Psoas muscle (tissue), 8 donors: Measurements from ENCODE around the gene VCP. TPM values are rescaled to one million over a fixed set of nuclear protein-coding genes. Genes with fewer than 3 reads are reported as not detected.

Experiments used
- ATAC-seq, 4 donors: fragments of 200-7000 bp; cut with Tn5 transposase; one replicate each; pipeline ENCODE4 v1.9.1; 2020; ENCODE audit warnings: moderate library complexity in 3 of 4, mild to moderate bottlenecking in 2 of 4
- DNase-seq, 2 donors: peaks; one replicate each; pipeline ENCODE4 v3.0.0-alpha.2; 2020
- H3K27ac ChIP-seq: fragments of 200-600 bp; one replicate; pipeline ENCODE4 v1.8.0; 2022
- H3K27me3 ChIP-seq, 3 donors: fragments of 200-600 bp in 1 of 3; one replicate each; pipeline versions ENCODE4 v1.6.1 to v1.8.0; 2013 to 2022; ENCODE audit warnings: low read length in 2 of 3, mild to moderate bottlenecking in 2 of 3, moderate library complexity in 1 of 3; ENCODE audit not compliant: insufficient read depth in 3 of 3
- H3K36me3 ChIP-seq, 2 donors: fragments of 200-600 bp in 1 of 2; one replicate each; pipeline versions ENCODE4 v1.6.1 to v1.8.0; 2013 to 2022; ENCODE audit warnings: low read depth in 1 of 2, mild to moderate bottlenecking in 1 of 2, moderate library complexity in 1 of 2; ENCODE audit not compliant: insufficient read depth in 1 of 2
- H3K4me1 ChIP-seq: fragments of 200-600 bp; one replicate; pipeline ENCODE4 v1.8.0; 2022
- H3K4me3 ChIP-seq: fragments of 200-600 bp; one replicate; pipeline ENCODE4 v1.8.0; 2022; ENCODE audit warnings: mild to moderate bottlenecking
- H3K9me3 ChIP-seq: fragments of 200-600 bp; one replicate; pipeline ENCODE4 v1.8.0; 2022
- CTCF ChIP-seq: fragments of 200-600 bp; IDR thresholded peaks from one replicate; pipeline ENCODE4 v1.8.0; 2022; ENCODE audit warnings: antibody characterized with exemption
- WGBS, 3 donors: extraction: QIAGEN DNeasy Blood & Tissue Kit; methylation state at CpG; one replicate each; pipeline versions ENCODE4 v1.1.6 to v1.1.7; 2013; 5-methylcytosine and 5-hydroxymethylcytosine counted together
- intact Hi-C, 2 donors: fragments of 100-400 bp; cut with DNase I; formaldehyde crosslinking; loops; one replicate each; pipeline versions ENCODE4 v1.11.0 to v1.14.2; 2022
- polyA plus RNA-seq, 3 donors: library from polyadenylated mRNA; stranded (reverse); fragments of 200-250 nt; gene quantifications; one replicate each; pipeline ENCODE4 v1.2.3, GENCODE V29; 2013
- total RNA-seq, 4 donors: library from RNA; stranded (reverse); fragmentation: NEBNext Ultra II Directional in 2 of 4; extraction: Animal tissue kit (Norgen Biotek cat#: 25700) in 2 of 4; gene quantifications; one replicate each; pipeline versions ENCODE4 v1.2.1 to v1.2.4, GENCODE V29; 2021 to 2023
- donor health status: healthy with polysubstance abuse.
- donor health status: DM: no; HTN: no; CAD: no; lungs with moderate emphysema.
- donor health status: Bipolar disorder and iron deficiency.
- donor health status: healthy.
- donor health status: DM: yes; HTN: yes; CAD: no.
- donor health status: DM: no; HTN: no; CAD: no.
- donor health status: DM: no; HTN: no; CAD: no.
- donor health status: DM: yes; HTN: yes; CAD: no.

The VCP gene
- total and polyA plus RNA-seq, 7 donors = 237 to 491 (median 384) TPM

- no peaks in the 10 kb centered on the region for H3K27me3 ChIP-seq
- peak; percentile 75 to 82 (median 76) for ATAC-seq
- H3K9me3 ChIP-seq = no peaks in the 10 kb centered on the region
- intact Hi-C loops = loop anchor here in 1 of 2 donors (5.0 kb wide), 1 partner anchor 80 kb away; no protein-coding TSS in a partner anchor
- peak; percentile 89 to 91 for DNase-seq
- H3K27ac ChIP-seq = peak overlapping the region; percentile 100
- peak overlapping the region; percentile 100 for H3K4me3 ChIP-seq
- peaks cover 29% of the 10 kb centered on the region for H3K4me1 ChIP-seq
- H3K36me3 ChIP-seq = peaks cover 16 to 31% of the 10 kb centered on the region in 2 donors
- peak; percentile 39 for TF ChIP-seq CTCF
- 0% methylated on average over 50 to 79 of the region's 79 CpGs for WGBS, 3 donors
These were observed 488 bp downstream of the VCP start for GRCh38 chr9:35071814-35072460.

- DNase-seq = no peak
- Histone ChIP-seq H3K27ac (peak overlapping the region; percentile 100), H3K4me1 (peaks cover 29% of the 10 kb centered on the region), H3K27me3 (no peaks in the 10 kb centered on the region), H3K36me3 (peaks cover 18 to 39% of the 10 kb centered on the region in 2 donors), H3K4me3 (peak overlapping the region; percentile 100), H3K9me3 (no peaks in the 10 kb centered on the region)
- intact Hi-C loops = loop anchor here in 1 of 2 donors (5.0 kb wide), 1 partner anchor 79 kb away; no protein-coding TSS in a partner anchor
- 0 to 1% (median 1%) methylated on average over 20 of the region's 20 CpGs for WGBS, 3 donors
- ATAC-seq = peak in 3 of 4 donors; percentile 41 to 61 (median 43)
- no peak for TF ChIP-seq CTCF
These were observed 1.3 kb downstream of the VCP start for GRCh38 chr9:35070823-35071813.

GRCh38 chr9:35069020-35069419 is 3.4 kb downstream of the VCP start:
- 49 to 76% (median 54%) methylated on average over 4 of the region's 4 CpGs for WGBS, 3 donors
- no peak for TF ChIP-seq CTCF
- Histone ChIP-seq H3K27me3 (no peaks in the 10 kb centered on the region), H3K36me3 (peaks cover 29 to 52% of the 10 kb centered on the region in 2 donors), H3K9me3 (no peaks in the 10 kb centered on the region), H3K4me1 (peaks cover 29% of the 10 kb centered on the region), H3K27ac (peak overlapping the region; percentile 100), H3K4me3 (peak overlapping the region; percentile 100)
- ATAC-seq (no peak), DNase-seq (no peak)
- intact Hi-C loops = no loop called here

- Histone ChIP-seq H3K4me1 (peaks cover 29% of the 10 kb centered on the region), H3K27ac (no peak overlapping the region), H3K4me3 (no peak overlapping the region), H3K36me3 (peaks cover 45 to 72% of the 10 kb centered on the region in 2 donors), H3K9me3 (no peaks in the 10 kb centered on the region), H3K27me3 (no peaks in the 10 kb centered on the region)
- no peak for DNase-seq
- no peak for ATAC-seq
- no peak for TF ChIP-seq CTCF
- intact Hi-C loops = no loop called here
- WGBS, 3 donors = 80 to 89% (median 83%) methylated on average over 1 of the region's 1 CpG
These were observed 5.4 kb downstream of the VCP start for GRCh38 chr9:35067056-35067455.
